Activated CD4-positive, alpha-beta T cell treated with anti-CD3 and anti-CD28 coated beads for 48 hours (primary cell): ENCODE measurements around the gene NDUFC1.
"Not testable (repeated sequence)": the region's sequence is repeated elsewhere in the genome, so short reads cannot be mapped to it uniquely, and the experiment has no call there.

Experiments
- DNase-seq: peaks from one replicate; pipeline ENCODE4 v3.0.0-alpha.2; 2020

The NDUFC1 gene

DNA sequence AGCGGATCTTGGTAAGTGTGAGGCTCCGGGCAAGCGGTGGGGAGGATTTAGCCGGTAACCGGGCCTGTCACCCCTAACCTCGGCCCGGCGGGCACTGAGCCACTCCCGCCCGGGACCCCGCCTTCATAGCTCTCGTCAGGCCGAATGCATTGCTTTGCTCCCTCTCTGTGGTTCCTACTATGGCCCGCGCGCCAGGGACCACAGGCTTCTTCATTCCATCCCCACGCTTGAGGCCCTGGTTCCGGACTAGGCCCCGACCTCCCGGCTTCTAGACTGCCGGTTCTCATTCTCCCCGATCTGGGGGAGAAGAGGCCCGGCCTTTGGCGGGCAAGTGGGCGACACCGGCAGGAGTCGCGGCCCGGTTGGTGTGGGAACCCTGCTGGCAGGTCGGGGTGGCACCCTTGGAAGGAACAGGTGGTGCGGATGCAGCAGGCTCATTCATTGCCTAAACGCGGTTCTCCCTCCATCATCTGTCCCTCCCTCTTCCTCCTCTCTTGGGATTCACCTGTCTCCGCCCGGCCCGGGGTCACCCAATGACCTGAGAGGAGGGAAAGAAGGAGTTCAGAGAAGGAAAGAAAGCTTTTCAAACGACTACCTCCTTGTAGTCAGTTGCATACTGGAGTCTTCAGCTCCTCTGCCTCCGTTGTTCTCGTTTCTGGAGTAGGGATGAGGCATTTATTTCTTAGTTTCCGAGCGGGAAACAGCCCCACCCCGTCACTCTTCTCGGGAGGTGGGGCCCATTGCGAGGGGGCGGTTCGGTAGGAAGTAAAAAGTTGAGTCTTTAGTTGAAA is at the start of gene NDUFC1:
NDUFC1 (minus strand) TSS at position 657 of the 791 bp plus-strand sequence. CDS start 6,679 bp downstream, outside the sequence.
- peak; percentile 77 for DNase-seq

DNA sequence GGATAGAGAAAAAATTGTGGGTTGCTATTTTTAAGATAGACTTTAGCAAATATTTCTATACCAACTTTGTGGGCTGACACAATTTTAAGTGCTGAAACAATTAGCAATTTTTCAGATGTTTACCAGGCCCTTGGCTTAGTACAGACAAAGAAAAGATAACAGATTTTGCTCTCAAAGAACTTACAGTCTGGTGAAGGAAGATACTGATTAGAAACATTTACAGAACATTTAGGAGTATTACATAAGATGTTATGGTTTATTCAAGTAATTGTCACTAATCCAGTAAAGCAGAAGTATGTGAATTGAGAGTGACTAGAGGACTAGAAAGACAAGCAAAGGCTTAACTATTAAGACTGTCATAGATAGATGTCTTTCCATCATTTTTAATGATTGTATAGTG is 35.3 kb upstream of the NDUFC1 start:
- DNase-seq, result no peak

GRCh38 chr4:139333046-139333445 is 30.8 kb upstream of the NDUFC1 start:
- DNase-seq, result no peak

DNA sequence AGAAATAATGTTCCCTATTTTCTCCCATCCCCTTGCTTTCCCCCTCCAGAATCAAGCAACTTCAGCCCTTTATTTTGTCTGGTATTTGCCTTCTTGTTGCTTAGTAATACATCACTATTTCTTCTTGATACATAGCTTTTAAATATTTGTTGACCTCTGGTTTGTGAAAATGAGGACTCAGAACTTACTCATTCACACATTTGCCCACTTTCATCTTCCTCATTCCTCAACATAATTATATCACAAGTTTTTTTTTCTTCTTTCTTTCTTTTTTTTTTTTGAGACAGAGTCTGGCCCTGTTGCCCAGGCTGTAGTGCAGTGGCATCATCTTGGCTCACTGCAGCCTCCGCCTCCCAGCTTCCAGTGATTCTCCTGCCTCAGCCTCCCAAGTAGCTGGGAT is 28.9 kb upstream of the NDUFC1 start:
- no peak for DNase-seq

DNA sequence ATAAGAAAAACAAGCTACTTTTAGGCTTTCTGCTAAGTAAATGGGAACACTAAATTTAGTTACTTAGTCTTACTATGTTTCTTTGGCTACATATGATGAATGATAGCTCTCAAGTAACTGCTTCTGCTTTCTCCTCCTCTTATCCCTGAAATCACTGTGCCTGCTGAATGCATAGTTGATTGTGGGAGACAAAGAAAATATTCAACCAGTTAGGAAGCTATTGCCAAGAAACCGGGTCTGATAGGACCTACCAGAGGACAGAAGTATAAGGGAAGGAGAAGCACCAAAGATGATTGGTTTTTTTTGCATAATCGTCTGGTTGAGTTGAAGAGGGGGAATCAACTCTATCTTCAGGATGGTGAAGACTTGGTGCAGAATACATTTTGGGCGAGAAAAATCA is 28.0 kb upstream of the NDUFC1 start:
- no peak for DNase-seq

DNA sequence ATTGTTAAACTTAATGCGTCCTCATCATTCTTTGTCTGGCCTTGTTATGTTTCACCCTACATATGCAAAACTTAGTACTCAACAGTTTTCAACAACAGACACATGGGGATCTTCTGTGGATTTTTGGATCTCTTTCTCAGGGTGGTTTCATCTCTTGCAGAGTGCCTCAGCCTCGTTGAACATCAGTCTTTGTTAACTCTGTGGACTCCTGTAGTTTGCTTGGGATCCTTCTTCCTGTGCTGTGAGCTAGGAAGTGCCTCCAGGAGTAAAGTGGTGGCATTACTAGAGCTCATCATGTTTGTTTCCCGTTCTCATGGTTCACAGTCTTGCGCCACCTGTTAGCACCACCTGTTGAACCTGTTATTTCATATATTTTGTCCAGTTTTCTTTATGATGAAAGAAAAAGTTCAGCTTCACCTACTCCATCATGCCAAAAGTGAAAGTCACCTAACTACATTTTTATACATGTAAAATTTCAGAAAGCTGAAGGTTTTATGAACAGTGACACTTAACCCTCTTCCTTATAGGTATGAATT is 27.5 kb upstream of the NDUFC1 start:
- no peak for DNase-seq

DNA sequence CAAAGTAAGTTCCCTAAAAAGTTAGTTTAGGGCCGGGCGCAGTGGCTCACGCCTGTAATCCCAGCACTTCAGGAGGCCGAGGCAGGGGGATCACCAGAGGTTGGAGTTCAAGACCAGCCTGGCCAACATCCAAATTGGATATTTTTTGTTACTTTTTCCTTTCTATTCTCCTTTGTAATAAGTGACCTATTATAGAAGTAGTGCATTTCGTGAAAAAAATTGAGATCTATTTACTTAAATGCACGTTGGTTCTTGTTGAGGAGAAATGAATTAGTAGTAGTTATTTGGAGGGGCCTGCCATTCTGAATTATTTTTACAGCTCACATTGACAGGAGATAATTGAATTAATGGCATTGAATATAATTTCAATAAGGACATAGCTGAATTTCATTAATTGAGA is 22.3 kb upstream of the NDUFC1 start:
- no peak for DNase-seq

- not testable (repeated sequence) for DNase-seq
These were observed 20.3 kb upstream of the NDUFC1 start for GRCh38 chr4:139322541-139322940.

DNA sequence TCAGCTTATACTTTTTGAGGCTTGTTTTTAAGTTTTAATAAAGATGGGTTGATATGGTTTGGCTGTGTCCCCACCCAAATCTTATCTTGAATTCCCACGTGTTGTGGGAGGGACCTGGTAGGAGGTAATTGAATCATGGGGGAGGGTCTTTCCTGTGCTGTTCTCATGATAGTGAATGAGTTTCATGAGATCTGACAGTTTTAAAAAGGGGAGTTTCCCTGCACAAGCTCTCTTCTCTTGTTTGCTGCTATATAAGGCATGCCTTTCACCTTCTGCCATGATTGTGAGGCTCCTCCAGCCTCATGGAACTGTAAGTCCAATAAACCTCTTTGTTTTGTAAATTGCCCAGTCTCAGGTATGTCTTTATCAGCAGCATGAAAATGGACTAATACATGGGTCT is 19.8 kb upstream of the NDUFC1 start:
- DNase-seq, result not testable (repeated sequence)

GRCh38 chr4:139319571-139319970 is 17.3 kb upstream of the NDUFC1 start:
- DNase-seq, result no peak

GRCh38 chr4:139317635-139318034 is 15.4 kb upstream of the NDUFC1 start:
- no peak for DNase-seq

DNA sequence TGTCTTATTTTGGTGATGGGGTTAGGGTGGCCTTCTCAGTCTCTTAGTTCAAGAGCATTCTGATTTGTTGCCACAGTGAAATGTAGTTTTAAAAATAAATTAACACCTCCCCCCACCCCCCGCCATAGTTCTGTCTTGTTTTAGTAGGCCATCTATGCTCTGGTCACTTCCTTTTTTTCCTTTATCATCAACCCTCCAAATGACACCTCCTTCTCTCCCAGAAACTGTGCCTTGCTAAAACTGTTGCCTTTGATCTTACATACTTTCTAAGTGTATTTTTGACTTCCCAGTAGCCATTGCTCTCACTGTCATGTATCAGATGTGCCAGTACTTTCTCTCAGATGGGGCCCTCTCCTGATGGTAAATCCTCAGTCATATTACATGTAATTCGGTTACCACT is 14.5 kb upstream of the NDUFC1 start:
- DNase-seq, result no peak

DNA sequence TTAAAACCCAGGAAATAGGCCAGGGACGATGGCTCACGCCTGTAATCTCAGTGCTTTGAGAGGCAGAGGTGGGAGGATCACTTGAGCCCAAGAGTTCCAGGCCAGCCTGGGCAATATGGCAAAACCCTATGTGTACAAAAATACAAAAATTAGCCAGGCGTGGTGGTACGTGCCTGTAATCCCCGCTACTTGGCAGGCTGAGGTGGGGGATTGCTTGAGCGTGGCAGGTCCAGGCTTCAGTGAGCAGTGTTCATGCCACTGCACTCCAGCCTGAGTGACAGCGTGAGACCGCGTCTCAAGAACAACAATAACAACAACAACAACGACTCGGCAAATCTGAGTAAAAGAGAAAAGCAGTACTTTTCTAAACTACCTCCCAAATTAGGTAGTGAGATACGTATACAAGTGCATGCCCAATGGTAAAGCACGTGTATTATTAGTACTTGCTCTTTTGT is 13.0 kb upstream of the NDUFC1 start:
- DNase-seq, result no peak

- DNase-seq, result no peak
These were observed 11.9 kb upstream of the NDUFC1 start for GRCh38 chr4:139314047-139314800.

GRCh38 chr4:139313414-139313813 is 11.1 kb upstream of the NDUFC1 start:
- DNase-seq, result not testable (repeated sequence)

GRCh38 chr4:139312552-139313332 is 10.5 kb upstream of the NDUFC1 start:
- DNase-seq, result no peak

DNA sequence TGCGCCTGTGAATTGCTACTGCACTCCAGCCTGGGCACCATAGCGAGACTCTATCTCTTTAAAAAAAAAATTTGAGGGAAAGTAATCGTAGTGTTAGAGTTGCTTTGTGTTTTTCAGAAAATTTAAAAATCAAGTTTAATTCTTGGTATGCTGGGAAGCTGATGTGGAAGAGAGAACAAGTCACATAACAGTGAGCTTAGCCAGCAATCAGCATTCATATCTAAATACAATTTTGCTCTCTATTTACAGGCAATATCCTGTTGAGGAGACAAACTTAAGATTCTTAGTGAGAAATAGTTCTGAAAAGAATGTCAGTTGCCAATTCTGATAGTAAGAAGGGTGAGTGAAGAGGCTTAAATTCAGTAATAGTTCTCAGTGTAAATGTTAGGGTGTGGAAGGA is 9.6 kb upstream of the NDUFC1 start:
- DNase-seq, result no peak

DNA sequence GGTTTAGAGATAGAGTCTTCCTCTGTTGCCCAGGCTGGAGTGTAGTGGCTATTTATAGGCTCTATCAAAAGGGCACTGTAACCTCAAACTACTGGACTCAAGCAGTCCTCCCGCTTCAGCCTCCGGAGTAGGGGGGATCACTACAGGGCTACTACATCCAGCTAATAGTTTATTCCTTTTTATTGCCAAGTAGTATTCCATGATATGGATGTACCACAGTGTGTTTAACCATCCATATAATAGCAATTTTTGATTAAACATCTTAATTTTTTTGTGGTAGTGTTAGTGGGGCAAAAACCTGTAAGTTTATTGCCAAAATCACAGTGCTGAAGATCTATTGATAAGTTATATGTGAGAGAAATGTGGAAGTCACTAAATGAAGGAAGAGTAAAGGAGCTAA is 2.6 kb upstream of the NDUFC1 start:
- DNase-seq, result no peak

DNA sequence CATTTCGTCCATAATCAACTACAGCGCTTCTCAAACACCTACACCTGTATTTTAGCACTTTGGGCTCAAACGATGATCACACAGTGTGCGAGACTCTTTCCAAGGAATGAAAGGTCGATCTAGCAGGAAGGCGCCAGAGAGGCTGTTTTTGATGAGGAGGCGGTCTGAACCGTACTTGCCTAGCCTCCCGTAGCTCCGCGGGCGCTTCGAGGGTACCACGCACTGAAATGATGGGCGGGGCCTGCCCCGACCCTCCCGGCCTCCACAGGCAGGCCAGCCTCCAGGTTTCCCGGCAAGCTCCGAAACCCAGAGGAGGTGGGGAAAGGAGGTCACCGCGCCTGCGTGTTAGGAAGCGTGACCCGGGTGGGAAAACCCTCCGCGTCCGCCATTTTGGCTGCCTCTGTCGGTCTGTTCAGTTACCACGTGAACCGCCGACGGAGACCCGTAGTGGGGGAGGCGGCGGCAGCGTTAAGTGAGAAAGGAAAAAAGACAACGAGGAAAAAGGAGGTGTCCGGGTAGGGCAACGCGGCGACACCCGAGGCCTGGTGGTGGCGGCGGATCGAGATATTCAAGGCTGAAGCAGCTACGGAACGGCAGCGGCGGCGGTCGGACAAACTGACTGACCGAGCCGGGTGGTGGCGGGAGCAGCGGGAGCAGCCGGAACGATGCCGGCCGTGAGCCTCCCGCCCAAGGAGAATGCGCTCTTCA is 1.0 kb downstream of the NDUFC1 start, which contains the start of gene NAA15:
NAA15 (plus strand) TSS at position 393 of the 708 bp plus-strand sequence; CDS start at position 666, 273 bp downstream.
- DNase-seq, result peak; percentile 98

DNA sequence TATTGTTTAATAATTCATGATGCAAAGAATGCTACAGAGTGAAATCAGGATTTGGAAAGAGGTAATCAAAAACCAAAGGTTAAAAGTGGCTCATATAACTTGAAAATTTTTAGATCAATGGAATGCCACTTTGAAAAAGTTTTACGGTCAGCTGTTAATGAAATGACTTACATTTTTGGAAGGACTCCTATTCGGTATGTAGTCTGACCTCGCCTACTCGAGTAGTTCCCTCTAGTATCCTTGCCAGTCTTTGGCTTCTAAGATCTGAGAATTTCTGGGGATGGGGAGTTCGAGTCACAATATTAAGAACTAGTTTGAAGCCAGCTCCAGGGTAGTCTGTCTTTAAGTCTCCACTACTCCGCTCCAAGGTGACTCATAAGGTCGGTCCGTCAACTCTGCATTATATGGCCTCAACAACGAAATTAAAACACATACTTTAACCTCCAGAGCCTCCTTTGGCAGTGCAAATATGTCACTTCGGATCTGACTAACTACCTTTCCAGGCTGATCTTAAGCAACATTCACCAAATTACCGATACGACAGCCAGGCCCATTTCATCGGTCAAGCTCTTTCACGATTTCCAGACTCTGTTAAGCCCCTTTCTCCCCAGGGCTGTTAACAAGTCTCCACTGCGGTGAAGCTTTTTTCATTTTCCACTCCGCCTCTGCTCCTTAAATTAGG is 1.7 kb downstream of the NDUFC1 start:
- peak; percentile 37 for DNase-seq

GRCh38 chr4:139299536-139299935 is 2.7 kb downstream of the NDUFC1 start:
- DNase-seq, result no peak

- DNase-seq, result no peak
These were observed 5.3 kb downstream of the NDUFC1 start for GRCh38 chr4:139297001-139297410.
